ENCODE results near the gene PLAGL1. TPM values are rescaled to one million over a fixed set of nuclear protein-coding genes. Genes with fewer than 3 reads are reported as not detected.

PLAGL1 gene
- total RNA-seq, 1 donor from 2014 or later: 20.3 TPM

DNA sequence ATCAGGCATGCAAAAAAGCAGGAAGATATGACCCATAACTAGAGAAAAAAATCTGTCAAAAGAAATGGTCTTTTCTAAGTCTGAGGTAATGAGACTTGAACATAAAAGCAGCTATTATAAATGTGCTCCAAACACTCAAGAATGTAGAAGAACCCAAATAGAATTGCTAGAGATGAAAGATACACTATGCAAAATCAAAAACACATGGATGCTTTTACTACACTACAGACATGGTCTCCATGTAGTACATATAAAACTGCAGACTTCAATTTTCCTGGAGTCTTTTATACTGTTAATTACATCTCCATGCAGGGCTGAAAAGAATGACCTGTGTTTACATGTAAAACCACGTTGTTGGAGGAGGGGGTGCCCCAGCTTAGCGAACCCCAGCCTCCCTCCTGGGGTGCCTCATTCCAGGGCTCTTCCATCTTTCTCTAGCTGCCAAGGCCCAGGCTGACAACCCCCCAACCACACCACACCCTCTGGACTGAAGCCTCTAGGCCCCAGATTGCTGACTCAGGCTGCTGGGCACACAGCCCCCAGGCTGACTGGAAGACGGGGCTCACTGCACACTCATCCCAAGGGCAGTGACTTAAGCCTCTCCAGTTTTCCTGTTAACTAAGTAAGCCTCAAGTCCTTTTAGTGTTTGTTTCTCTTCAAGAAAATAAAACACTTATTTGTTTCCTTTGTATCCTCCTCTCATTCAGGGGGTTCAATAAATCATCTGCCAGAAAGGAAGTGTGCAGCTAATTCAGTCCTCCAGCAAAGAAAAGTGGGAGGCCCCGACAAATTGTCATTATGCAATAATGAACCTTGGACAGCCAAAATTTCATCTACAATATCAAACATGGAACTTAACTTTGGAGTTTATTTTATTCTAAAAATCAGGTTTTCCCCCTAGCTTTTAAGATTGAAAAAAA, 26.0 kb upstream of the PLAGL1 start:
- Histone ChIP-seq H3K4me2 (ENCODE audit: low read length) (no peak overlapping the region), H4K20me1 (ENCODE audit: insufficient read depth, low read length) (no peaks in the 10 kb centered on the region), H3K27me3 (ENCODE audit: insufficient read depth, low read length) (no peaks in the 10 kb centered on the region), H3K79me2 (ENCODE audit: insufficient read depth, low read length) (no peaks in the 10 kb centered on the region), H3K36me3 (ENCODE audit: insufficient read depth, low read length) (no peaks in the 10 kb centered on the region), H2AFZ (ENCODE audit: low read depth, low read length) (peak overlapping the region; percentile 46), H3K27ac (ENCODE audit: low read depth, low read length) (no peak overlapping the region), H3K4me1 (ENCODE audit: insufficient read depth, low read length) (no peaks in the 10 kb centered on the region), H3K4me3 (ENCODE audit: insufficient read depth, low read depth, low read length) (no peak overlapping the region), H3K9me3 (ENCODE audit: insufficient read depth, low read depth, low read length) (no peaks in the 10 kb centered on the region), H3K9ac (ENCODE audit: low read length) (no peak overlapping the region)
- peaks cover 8% of the 10 kb centered on the region for H3K4me1 Mint-ChIP-seq (ENCODE audit: low read depth, unreplicated experiment)
- FAIRE-seq (no peak), DNase-seq (ENCODE audit: low read depth) (peak; percentile 71)
- H3K4me3 Mint-ChIP-seq (ENCODE audit: unreplicated experiment): no peak overlapping the region
- H3K36me3 Mint-ChIP-seq (ENCODE audit: low read depth, unreplicated experiment): no peaks in the 10 kb centered on the region
- H3K9me3 Mint-ChIP-seq (ENCODE audit: unreplicated experiment): peaks cover 2% of the 10 kb centered on the region
- peaks cover 2% of the 10 kb centered on the region for H3K27me3 Mint-ChIP-seq (ENCODE audit: low read depth, unreplicated experiment)
- peak overlapping the region; percentile 29 for H3K27ac Mint-ChIP-seq (ENCODE audit: unreplicated experiment)
- TF ChIP-seq EZH2 (IDR thresholded peaks at IDR 0.05; ENCODE audit: insufficient read depth, low read length): no peak
- TF ChIP-seq, protein P1, sequence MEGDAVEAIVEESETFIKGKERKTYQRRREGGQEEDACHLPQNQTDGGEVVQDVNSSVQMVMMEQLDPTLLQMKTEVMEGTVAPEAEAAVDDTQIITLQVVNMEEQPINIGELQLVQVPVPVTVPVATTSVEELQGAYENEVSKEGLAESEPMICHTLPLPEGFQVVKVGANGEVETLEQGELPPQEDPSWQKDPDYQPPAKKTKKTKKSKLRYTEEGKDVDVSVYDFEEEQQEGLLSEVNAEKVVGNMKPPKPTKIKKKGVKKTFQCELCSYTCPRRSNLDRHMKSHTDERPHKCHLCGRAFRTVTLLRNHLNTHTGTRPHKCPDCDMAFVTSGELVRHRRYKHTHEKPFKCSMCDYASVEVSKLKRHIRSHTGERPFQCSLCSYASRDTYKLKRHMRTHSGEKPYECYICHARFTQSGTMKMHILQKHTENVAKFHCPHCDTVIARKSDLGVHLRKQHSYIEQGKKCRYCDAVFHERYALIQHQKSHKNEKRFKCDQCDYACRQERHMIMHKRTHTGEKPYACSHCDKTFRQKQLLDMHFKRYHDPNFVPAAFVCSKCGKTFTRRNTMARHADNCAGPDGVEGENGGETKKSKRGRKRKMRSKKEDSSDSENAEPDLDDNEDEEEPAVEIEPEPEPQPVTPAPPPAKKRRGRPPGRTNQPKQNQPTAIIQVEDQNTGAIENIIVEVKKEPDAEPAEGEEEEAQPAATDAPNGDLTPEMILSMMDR (IDR thresholded peaks at IDR 0.05; ENCODE audit: insufficient read depth, low read depth, low read length): no peak

DNA sequence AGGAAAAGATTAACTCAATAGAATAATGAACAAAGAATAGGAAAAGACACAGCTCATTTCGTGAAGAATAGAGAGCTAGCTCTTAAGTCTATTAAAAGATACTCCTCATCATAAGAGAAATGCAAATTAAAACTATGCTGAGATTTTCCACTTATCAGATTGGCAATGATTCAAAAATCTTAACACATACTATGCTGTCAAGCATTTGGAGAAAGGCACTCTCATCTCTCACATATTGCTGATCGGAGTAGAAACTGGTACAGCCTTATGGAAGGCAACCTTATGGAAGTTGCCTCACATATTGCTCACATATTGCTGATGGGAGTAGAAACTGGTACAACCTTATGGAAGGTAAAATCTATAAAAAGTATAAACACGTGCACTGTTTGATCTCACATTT, 21.4 kb upstream of the PLAGL1 start:
- Histone ChIP-seq H3K4me1 (ENCODE audit: insufficient read depth, low read length) (no peaks in the 10 kb centered on the region), H3K4me2 (ENCODE audit: low read length) (no peak overlapping the region), H3K79me2 (ENCODE audit: insufficient read depth, low read length) (no peaks in the 10 kb centered on the region), H4K20me1 (ENCODE audit: insufficient read depth, low read length) (no peaks in the 10 kb centered on the region), H3K4me3 (ENCODE audit: insufficient read depth, low read depth, low read length) (no peak overlapping the region), H3K36me3 (ENCODE audit: insufficient read depth, low read length) (no peaks in the 10 kb centered on the region), H2AFZ (ENCODE audit: low read depth, low read length) (no peak overlapping the region), H3K27me3 (ENCODE audit: insufficient read depth, low read length) (peaks cover 2% of the 10 kb centered on the region), H3K27ac (ENCODE audit: low read depth, low read length) (no peak overlapping the region), H3K9ac (ENCODE audit: low read length) (no peak overlapping the region), H3K9me3 (ENCODE audit: insufficient read depth, low read depth, low read length) (no peaks in the 10 kb centered on the region)
- Mint-ChIP-seq H3K4me3 (ENCODE audit: unreplicated experiment) (no peak overlapping the region), H3K27me3 (ENCODE audit: low read depth, unreplicated experiment) (peaks cover 2% of the 10 kb centered on the region), H3K36me3 (ENCODE audit: low read depth, unreplicated experiment) (no peaks in the 10 kb centered on the region), H3K9me3 (ENCODE audit: unreplicated experiment) (peaks cover 2% of the 10 kb centered on the region), H3K27ac (ENCODE audit: unreplicated experiment) (no peak overlapping the region), H3K4me1 (ENCODE audit: low read depth, unreplicated experiment) (peaks cover 5% of the 10 kb centered on the region)
- TF ChIP-seq, protein P1 (IDR thresholded peaks at IDR 0.05; ENCODE audit: insufficient read depth, low read depth, low read length): no peak
- TF ChIP-seq EZH2 (IDR thresholded peaks at IDR 0.05; ENCODE audit: insufficient read depth, low read length): no peak
- DNase-seq (ENCODE audit: low read depth) (no peak), FAIRE-seq (no peak)

Measured in astrocyte (in vitro differentiated cells and primary cell).